IMR-90 (cell line): Measurements from ENCODE around the gene FOCAD. TPM values are rescaled to one million over a fixed set of nuclear protein-coding genes. Genes with fewer than 3 reads are reported as not detected.

Source experiments
- ATAC-seq: fragments of 200-7000 bp; cut with Tn5 transposase; 2 replicates; pipeline ENCODE4 v1.9.1; 2020; ENCODE audit warnings: low read depth, mild to moderate bottlenecking, moderate library complexity
- BruUV-seq: library from RNA; stranded (reverse); fragments of 400-500 nt; replicated peaks from 2 replicates; lab custom pipeline; 2021; lab: Mats Ljungman, UMichigan
- CTCF ChIA-PET: fragments of 300-600 bp; formaldehyde crosslinking; extraction: SDS; loops from one replicate; lab custom pipeline; 2021; ENCODE audit warnings: antibody characterized with exemption; lab: Yijun Ruan, JAX
- POLR2A ChIA-PET: fragments of 300-600 bp; sonication (Branson Sonifier 250); formaldehyde crosslinking; loops from one replicate; lab custom pipeline; 2022; ENCODE audit warnings: antibody characterized with exemption; ENCODE audit not compliant: unreplicated experiment; lab: Charles Lee
- DNase-seq: peaks from one replicate; pipeline ENCODE4 v3.0.0; 2013
- H2AFZ ChIP-seq: replicated peaks from 2 replicates; pipeline ENCODE3; 2013; ENCODE audit warnings: low read length, mild to moderate bottlenecking; ENCODE audit not compliant: poor library complexity
- H2AK5ac ChIP-seq: 2 replicates; pipeline ENCODE4 v1.6.1; 2013; ENCODE audit warnings: low read depth, low read length, inconsistent platforms
- H2AK9ac ChIP-seq: replicated peaks from 2 replicates; pipeline ENCODE3; 2013; ENCODE audit warnings: mild to moderate bottlenecking, low read depth, low read length, moderate library complexity; ENCODE audit not compliant: poor library complexity
- H2BK120ac ChIP-seq: 2 replicates; pipeline ENCODE4 v1.6.1; 2013; ENCODE audit warnings: low read depth, low read length, inconsistent platforms
- H2BK15ac ChIP-seq: 3 replicates; pipeline ENCODE4 v1.6.1; 2013; ENCODE audit warnings: low read depth, low read length, inconsistent platforms
- H2BK20ac ChIP-seq: 2 replicates; pipeline ENCODE4 v1.6.1; 2013; ENCODE audit warnings: low read depth, mild to moderate bottlenecking, inconsistent platforms, low read length, moderate library complexity
- H2BK5ac ChIP-seq: 2 replicates; pipeline ENCODE4 v1.6.1; 2013; ENCODE audit warnings: mild to moderate bottlenecking, low read depth, low read length, inconsistent platforms; ENCODE audit not compliant: poor library complexity, severe bottlenecking
- H3K14ac ChIP-seq: replicated peaks from 2 replicates; pipeline ENCODE4 v1.6.1; 2013; ENCODE audit warnings: low read depth, low read length, inconsistent platforms
- H3K18ac ChIP-seq: 2 replicates; pipeline ENCODE4 v1.6.1; 2013; ENCODE audit warnings: low read depth, low read length, control low read depth
- H3K23ac ChIP-seq: 2 replicates; pipeline ENCODE4 v1.6.1; 2013; ENCODE audit warnings: low read depth, low read length, inconsistent platforms
- H3K27ac ChIP-seq: 2 replicates; pipeline ENCODE4 v1.5.1; 2013; ENCODE audit warnings: mild to moderate bottlenecking, control low read depth, low read length; ENCODE audit not compliant: insufficient read depth
- H3K27me3 ChIP-seq: 2 replicates; pipeline ENCODE4 v1.6.1; 2013; ENCODE audit warnings: low read length; ENCODE audit not compliant: control insufficient read depth, insufficient read depth
- H3K36me3 ChIP-seq: 2 replicates; pipeline ENCODE4 v1.6.1; 2013; ENCODE audit warnings: low read length, mixed read lengths; ENCODE audit not compliant: control insufficient read depth, insufficient read depth
- H3K4ac ChIP-seq: 2 replicates; pipeline ENCODE4 v1.6.1; 2013; ENCODE audit warnings: low read depth, low read length, inconsistent platforms
- H3K4me1 ChIP-seq: 2 replicates; pipeline ENCODE4 v1.6.1; 2013; ENCODE audit warnings: low read length, mixed read lengths; ENCODE audit not compliant: control insufficient read depth, insufficient read depth
- H3K4me2 ChIP-seq: 2 replicates; pipeline ENCODE4 v1.6.1; 2013; ENCODE audit warnings: low read depth, mild to moderate bottlenecking, control low read depth, low read length, moderate library complexity
- H3K4me3 ChIP-seq: 2 replicates; pipeline ENCODE4 v1.5.1; 2013; ENCODE audit warnings: low read depth, mild to moderate bottlenecking, control low read depth, low read length, moderate library complexity; ENCODE audit not compliant: insufficient read depth
- H3K56ac ChIP-seq: 2 replicates; pipeline ENCODE4 v1.6.1; 2013; ENCODE audit warnings: low read length, inconsistent platforms; ENCODE audit not compliant: insufficient read depth; ENCODE audit errors: extremely low read depth
- H3K79me1 ChIP-seq, 2 experiments: 2 replicates each; pipeline ENCODE4 v1.6.1; 2013; ENCODE audit warnings: low read length in 2 of 2, inconsistent platforms in 1 of 2, low read depth in 1 of 2
- H3K9ac ChIP-seq: 2 replicates; pipeline ENCODE4 v1.6.1; 2013; ENCODE audit warnings: low read depth, low read length, control low read depth
- H3K9me1 ChIP-seq: 2 replicates; pipeline ENCODE4 v1.6.1; 2013; ENCODE audit warnings: low read length, inconsistent platforms; ENCODE audit not compliant: insufficient read depth
- H3K9me3 ChIP-seq: 2 replicates; pipeline ENCODE4 v1.6.1; 2013; ENCODE audit warnings: low read length; ENCODE audit not compliant: control insufficient read depth, insufficient read depth
- H4K20me1 ChIP-seq: 2 replicates; pipeline ENCODE4 v1.6.1; 2013; ENCODE audit warnings: low read length, inconsistent platforms; ENCODE audit not compliant: insufficient read depth
- H4K5ac ChIP-seq: 2 replicates; pipeline ENCODE4 v1.6.1; 2013; ENCODE audit warnings: mild to moderate bottlenecking, low read depth, low read length, control low read depth
- H4K8ac ChIP-seq, 2 experiments: 2 replicates each; pipeline ENCODE4 v1.6.1; 2013; ENCODE audit warnings: low read depth in 2 of 2, low read length in 2 of 2, control low read depth in 1 of 2, inconsistent platforms in 1 of 2
- H4K91ac ChIP-seq: 2 replicates; pipeline ENCODE4 v1.6.1; 2013; ENCODE audit warnings: low read depth, low read length, inconsistent platforms; ENCODE audit not compliant: insufficient read depth
- FOS ChIP-seq: fragments of 150-350 bp; IDR thresholded peaks from 2 replicates; pipeline ENCODE4 v1.6.1; 2016; ENCODE audit warnings: low read depth, low read length
- WGBS, 2 experiments: methylation state at CpG; one replicate each; pipeline versions ENCODE4 v1.1.5 to v1.1.7; 2013; ENCODE audit warnings: missing lambda C conversion rate in 2 of 2; ENCODE audit not compliant: insufficient read length in 1 of 2; ENCODE audit errors: extremely low coverage in 2 of 2; 5-methylcytosine and 5-hydroxymethylcytosine counted together
- dilution Hi-C: fragments of 300-500 bp; cut with HindIII; formaldehyde crosslinking; loops from one replicate; pipeline ENCODE4 v1.14.3; 2018; ENCODE audit warnings: low sequenced_read_pairs; ENCODE audit not compliant: unreplicated experiment
- in situ Hi-C: fragments of 300-500 bp; cut with MboI; formaldehyde crosslinking; loops from 3 replicates; pipeline ENCODE4 v1.14.3; 2019; ENCODE audit warnings: low sequenced_read_pairs, inconsistent platforms, mixed read lengths
- intact Hi-C: fragments of 100-400 bp; cut with micrococcal nuclease; formaldehyde crosslinking; loops from 2 replicates; pipeline ENCODE4 v1.10.0; 2022
- polyA plus RNA-seq, 3 experiments: library from polyadenylated mRNA; depleted of rRNA; stranded (reverse); fragments of >200 nt; gene quantifications; 2 replicates each; pipeline ENCODE4 v1.2.3, GENCODE V29; 2012; ENCODE audit warnings: low replicate concordance in 1 of 3
- total RNA-seq: library from RNA; depleted of rRNA; stranded (reverse); fragments of >200 nt; gene quantifications from 2 replicates; pipeline ENCODE4 v1.2.3, GENCODE V29; 2012

The FOCAD gene
- total and polyA plus RNA-seq, 2 of the 4 experiments (the other 2 are of a cell fraction), result 28.8 to 91.2 TPM

DNA sequence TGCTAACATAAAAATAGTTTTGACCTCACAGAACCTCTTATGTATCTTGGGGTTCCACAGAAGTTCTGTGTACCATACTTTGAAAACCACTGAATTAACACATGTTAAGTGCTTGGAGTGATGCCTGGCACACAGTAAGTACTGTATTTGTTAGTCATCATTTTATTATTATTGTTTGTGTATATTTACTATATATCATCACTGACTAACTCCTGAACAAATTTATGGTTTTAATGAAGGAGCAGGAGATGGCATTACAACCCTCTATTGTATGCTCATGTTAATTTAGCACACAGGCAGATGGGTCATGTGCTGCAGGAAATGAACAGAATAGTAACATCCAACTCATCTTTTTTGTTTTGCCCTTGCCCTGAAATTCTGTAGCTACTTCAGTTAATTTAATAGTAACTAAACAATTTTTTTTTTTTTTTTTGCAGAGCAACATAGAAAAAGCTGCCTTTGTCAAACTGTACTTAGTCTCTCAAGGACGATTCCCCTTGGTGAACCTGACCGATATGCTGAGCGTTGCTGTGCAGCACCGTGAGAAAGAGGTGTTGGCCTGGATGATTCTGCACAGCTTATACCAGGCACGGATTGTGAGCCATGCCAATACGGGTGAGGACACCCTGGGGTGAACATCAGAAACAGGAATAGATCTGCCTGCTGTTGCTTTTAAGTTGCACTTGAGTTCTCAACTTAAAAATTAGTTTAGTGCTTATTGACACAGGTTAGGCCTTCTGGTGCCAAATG lies 302.0 kb downstream of the FOCAD start:
- H3K9ac ChIP-seq, result no peak overlapping the region
- dilution Hi-C loops (no loop called here), intact Hi-C loops (no loop called here), in situ Hi-C loops (no loop called here)
- no peak for TF ChIP-seq FOS
- no peak overlapping the region for H3K14ac ChIP-seq
- H2AK5ac ChIP-seq, result peak overlapping the region; percentile 10; the same call in 1 of the 2 replicates
- no peak overlapping the region for H4K8ac ChIP-seq
- POLR2A ChIA-PET, result no interaction called here
- CTCF ChIA-PET, result interaction anchor here (0.6 to 0.7 kb wide), 2 partner anchors 441 to 850 kb away, joined by 3 to 5 read pairs; no protein-coding TSS in a partner anchor
- H2AFZ ChIP-seq, result no peak overlapping the region
- no peaks in the 10 kb centered on the region for H3K27me3 ChIP-seq
- peak overlapping the region; percentile 40; the same call in 1 of the 2 replicates for H2BK20ac ChIP-seq
- no peak overlapping the region for H2BK5ac ChIP-seq
- H3K36me3 ChIP-seq, result peaks cover 8% of the 10 kb centered on the region
- 0 out of 2 replicates have a peak, but pooled peaks cover 2% of the 10 kb centered on the region for H3K9me1 ChIP-seq
- H4K91ac ChIP-seq, result no peak overlapping the region
- no peaks in the 10 kb centered on the region for H3K9me3 ChIP-seq
- H3K27ac ChIP-seq, result no peak overlapping the region
- H2BK120ac ChIP-seq, result no peak overlapping the region
- H4K20me1 ChIP-seq, result peaks cover 4% of the 10 kb centered on the region
- DNase-seq (no peak), ATAC-seq (no peak)
- H3K4me1 ChIP-seq, result peaks cover 20% of the 10 kb centered on the region
- no peak overlapping the region for H3K56ac ChIP-seq
- no peak overlapping the region for H2BK15ac ChIP-seq
- no TSS peak for BruUV-seq
- 0 out of 4 replicates have a peak, but pooled peaks cover 0 to 3% of the 10 kb centered on the region in 2 experiments for H3K79me1 ChIP-seq
- H3K23ac ChIP-seq, result no peak overlapping the region
- no peak overlapping the region for H3K4me2 ChIP-seq
- H2AK9ac ChIP-seq, result no peak overlapping the region
- WGBS, 2 experiments, result 94% methylated on average over 6 of the region's 6 CpGs; no CpG with 5 or more reads in 1 of the 2 experiments
- H3K4me3 ChIP-seq, result no peak overlapping the region
- no peak overlapping the region for H3K18ac ChIP-seq
- H3K4ac ChIP-seq, result no peak overlapping the region; the same call in 1 of the 2 replicates
- H4K5ac ChIP-seq, result no peak overlapping the region
